Activated T-helper 1 cell treated with anti-CD3 and anti-CD28 coated beads, Interleukin-12 subunit alpha, Interleukin-12 subunit beta, Interleukin-2, Interleukin-4 antibody, amounts not matched to agents 30 ng/mL and 10 ng/mL and 1 ng/mL, durations not matched to agents 14 hours and 24 hours and 36 hours (primary cell): Measurements from ENCODE around the gene PPIP5K2. TPM values are rescaled to one million over a fixed set of nuclear protein-coding genes. Genes with fewer than 3 reads are reported as not detected.

Source experiments
- DNase-seq: peaks from one replicate; pipeline ENCODE4 v3.0.0; 2021; ENCODE audit warnings: low spot score
- H3K27ac Mint-ChIP-seq: one replicate; pipeline ENCODE4 v1.8.0; 2021; ENCODE audit warnings: mild to moderate bottlenecking, mixed read lengths
- H3K27me3 Mint-ChIP-seq: one replicate; pipeline ENCODE4 v1.8.0; 2022; ENCODE audit warnings: mild to moderate bottlenecking, moderate library complexity, mixed read lengths; ENCODE audit not compliant: insufficient read depth
- H3K36me3 Mint-ChIP-seq: one replicate; pipeline ENCODE4 v1.8.0; 2021; ENCODE audit warnings: low read depth, mixed read lengths
- H3K4me1 Mint-ChIP-seq: one replicate; pipeline ENCODE4 v1.8.0; 2021; ENCODE audit warnings: low read depth, mixed read lengths
- H3K4me3 Mint-ChIP-seq: one replicate; pipeline ENCODE4 v1.8.0; 2021; ENCODE audit warnings: mild to moderate bottlenecking, moderate library complexity, mixed read lengths
- H3K9me3 Mint-ChIP-seq: one replicate; pipeline ENCODE4 v1.8.0; 2021; ENCODE audit warnings: mixed read lengths
- intact Hi-C: fragments of 100-400 bp; cut with micrococcal nuclease; formaldehyde crosslinking; loops from one replicate; pipeline ENCODE4 v1.15.1; 2024
- total RNA-seq: library from RNA; stranded (reverse); gene quantifications from 2 replicates; pipeline ENCODE4 v1.2.3, GENCODE V29; 2022

PPIP5K2 gene
- total RNA-seq, 1 donor from 2014 or later, result 47.6 TPM

- intact Hi-C loops, result no loop called here
- H3K4me1 Mint-ChIP-seq, result peaks cover 8% of the 10 kb centered on the region
- H3K4me3 Mint-ChIP-seq, result no peak overlapping the region
- no peak for DNase-seq
- peaks cover 4% of the 10 kb centered on the region for H3K9me3 Mint-ChIP-seq
- peaks cover 59% of the 10 kb centered on the region for H3K27me3 Mint-ChIP-seq
- no peaks in the 10 kb centered on the region for H3K36me3 Mint-ChIP-seq
- H3K27ac Mint-ChIP-seq, result no peak overlapping the region
These were observed 124.3 kb downstream of the PPIP5K2 start for GRCh38 chr5:103244398-103244797.

- H3K9me3 Mint-ChIP-seq, result no peaks in the 10 kb centered on the region
- DNase-seq, result no peak
- H3K27me3 Mint-ChIP-seq, result peaks cover 62% of the 10 kb centered on the region
- no peak overlapping the region for H3K4me3 Mint-ChIP-seq
- H3K27ac Mint-ChIP-seq, result no peak overlapping the region
- H3K36me3 Mint-ChIP-seq, result no peaks in the 10 kb centered on the region
- intact Hi-C loops, result no loop called here
- H3K4me1 Mint-ChIP-seq, result peaks cover 8% of the 10 kb centered on the region
These were observed 125.7 kb downstream of the PPIP5K2 start for GRCh38 chr5:103245761-103246160.

GRCh38 chr5:103247118-103247517 is 127.0 kb downstream of the PPIP5K2 start:
- Mint-ChIP-seq H3K9me3 (no peaks in the 10 kb centered on the region), H3K4me3 (no peak overlapping the region), H3K4me1 (peaks cover 8% of the 10 kb centered on the region), H3K36me3 (no peaks in the 10 kb centered on the region), H3K27ac (no peak overlapping the region), H3K27me3 (peaks cover 69% of the 10 kb centered on the region)
- DNase-seq, result no peak
- intact Hi-C loops, result no loop called here

- Mint-ChIP-seq H3K36me3 (no peaks in the 10 kb centered on the region), H3K27ac (no peak overlapping the region), H3K9me3 (no peaks in the 10 kb centered on the region), H3K4me1 (peaks cover 8% of the 10 kb centered on the region), H3K27me3 (peaks cover 60% of the 10 kb centered on the region), H3K4me3 (no peak overlapping the region)
- intact Hi-C loops, result no loop called here
- no peak for DNase-seq
These were observed 129.0 kb downstream of the PPIP5K2 start for GRCh38 chr5:103249068-103249467.

GRCh38 chr5:103254921-103255320 is 134.8 kb downstream of the PPIP5K2 start:
- no peaks in the 10 kb centered on the region for H3K36me3 Mint-ChIP-seq
- no peak overlapping the region for H3K27ac Mint-ChIP-seq
- peaks cover 8% of the 10 kb centered on the region for H3K4me1 Mint-ChIP-seq
- intact Hi-C loops, result loop anchor here (5.0 kb wide), 2 partner anchors 102 to 498 kb away; partner anchors contain the start of gene PAM
- no peak overlapping the region for H3K4me3 Mint-ChIP-seq
- no peak for DNase-seq
- H3K9me3 Mint-ChIP-seq, result no peaks in the 10 kb centered on the region
- H3K27me3 Mint-ChIP-seq, result peaks cover 32% of the 10 kb centered on the region

GRCh38 chr5:103255691-103256090 is 135.6 kb downstream of the PPIP5K2 start:
- peaks cover 13% of the 10 kb centered on the region for H3K4me1 Mint-ChIP-seq
- H3K36me3 Mint-ChIP-seq, result no peaks in the 10 kb centered on the region
- H3K27ac Mint-ChIP-seq, result no peak overlapping the region
- H3K4me3 Mint-ChIP-seq, result no peak overlapping the region
- DNase-seq, result no peak
- intact Hi-C loops, result loop anchor here (5.0 kb wide), 2 partner anchors 102 to 498 kb away; partner anchors contain the start of gene PAM
- H3K27me3 Mint-ChIP-seq, result peaks cover 29% of the 10 kb centered on the region
- H3K9me3 Mint-ChIP-seq, result no peaks in the 10 kb centered on the region

GRCh38 chr5:103256178-103256577 is 136.1 kb downstream of the PPIP5K2 start:
- intact Hi-C loops, result loop anchor here (5.0 kb wide), 2 partner anchors 101 to 499 kb away; partner anchors contain the start of gene PAM
- no peak overlapping the region for H3K27ac Mint-ChIP-seq
- no peaks in the 10 kb centered on the region for H3K9me3 Mint-ChIP-seq
- peaks cover 25% of the 10 kb centered on the region for H3K27me3 Mint-ChIP-seq
- H3K4me3 Mint-ChIP-seq, result no peak overlapping the region
- DNase-seq, result no peak
- H3K4me1 Mint-ChIP-seq, result peaks cover 18% of the 10 kb centered on the region
- no peaks in the 10 kb centered on the region for H3K36me3 Mint-ChIP-seq

GRCh38 chr5:103258368-103258956 is 138.4 kb downstream of the PPIP5K2 start, which contains the start of gene MACIR:
Gene MACIR, plus strand, starts transcription at chr5:103258763. Its CDS starts 17,157 bp downstream, at chr5:103275920.
- Mint-ChIP-seq H3K36me3 (no peaks in the 10 kb centered on the region), H3K4me3 (peak within 1 kb of the TSS; percentile 94), H3K4me1 (peaks cover 39% of the 10 kb centered on the region), H3K27me3 (peaks cover 19% of the 10 kb centered on the region), H3K9me3 (no peaks in the 10 kb centered on the region), H3K27ac (peak within 1 kb of the TSS; percentile 75)
- DNase-seq, result peak; percentile 92
- intact Hi-C loops, result loop anchor here (1.0 to 5.0 kb wide), 4 partner anchors 83 to 501 kb away; partner anchors contain the start of genes GIN1, PAM and PPIP5K2

- H3K27me3 Mint-ChIP-seq, result peaks cover 19% of the 10 kb centered on the region
- no peaks in the 10 kb centered on the region for H3K9me3 Mint-ChIP-seq
- H3K27ac Mint-ChIP-seq, result peak overlapping the region; percentile 75
- H3K36me3 Mint-ChIP-seq, result no peaks in the 10 kb centered on the region
- peak; percentile 60 for DNase-seq
- intact Hi-C loops, result loop anchor here (1.0 to 5.0 kb wide), 4 partner anchors 82 to 502 kb away; partner anchors contain the start of genes GIN1, PAM and PPIP5K2
- H3K4me1 Mint-ChIP-seq, result peaks cover 39% of the 10 kb centered on the region
- peak overlapping the region; percentile 94 for H3K4me3 Mint-ChIP-seq
These were observed 139.0 kb downstream of the PPIP5K2 start for GRCh38 chr5:103258957-103259704.

- Mint-ChIP-seq H3K9me3 (no peaks in the 10 kb centered on the region), H3K27me3 (peaks cover 18% of the 10 kb centered on the region), H3K4me1 (peaks cover 41% of the 10 kb centered on the region), H3K36me3 (peaks cover 2% of the 10 kb centered on the region), H3K4me3 (peak overlapping the region; percentile 94), H3K27ac (peak overlapping the region; percentile 75)
- intact Hi-C loops, result loop anchor here (5.0 kb wide), 2 partner anchors 97 to 503 kb away; partner anchors contain the start of gene PAM
- no peak for DNase-seq
These were observed 139.7 kb downstream of the PPIP5K2 start for GRCh38 chr5:103259705-103260355.

GRCh38 chr5:103260951-103261350 is 140.8 kb downstream of the PPIP5K2 start:
- peak overlapping the region; percentile 1 for H3K27ac Mint-ChIP-seq
- H3K36me3 Mint-ChIP-seq, result peaks cover 2% of the 10 kb centered on the region
- peaks cover 45% of the 10 kb centered on the region for H3K4me1 Mint-ChIP-seq
- DNase-seq, result no peak
- H3K27me3 Mint-ChIP-seq, result peaks cover 11% of the 10 kb centered on the region
- H3K4me3 Mint-ChIP-seq, result peak overlapping the region; percentile 50
- H3K9me3 Mint-ChIP-seq, result no peaks in the 10 kb centered on the region
- intact Hi-C loops, result no loop called here
